SU-DHL-6 (cell line): ENCODE results near the gene CPT1C.

Experiments used
- H2AFZ ChIP-seq: fragments of 200-600 bp; sonication (generic); 2 replicates; pipeline ENCODE4 v1.6.1; 2014; ENCODE audit warnings: low read depth, mild to moderate bottlenecking, moderate library complexity, mixed read lengths, antibody characterized with exemption, low read length; ENCODE audit not compliant: severe bottlenecking
- H3F3A ChIP-seq: fragments of 200-600 bp; shearing (Covaris generic); 2 replicates; pipeline ENCODE4 v1.6.0; 2016; ENCODE audit warnings: antibody characterized with exemption, mild to moderate bottlenecking; ENCODE audit not compliant: insufficient read depth
- H3K27ac ChIP-seq: fragments of 200-600 bp; sonication (generic); 2 replicates; pipeline ENCODE4 v1.5.1; 2016; ENCODE audit warnings: low read depth, mild to moderate bottlenecking, low read length, moderate library complexity, mixed read lengths
- H3K27me3 ChIP-seq: fragments of 200-600 bp; sonication (generic), shearing (Covaris generic); 2 replicates; pipeline ENCODE4 v1.6.0; 2014; ENCODE audit warnings: mild to moderate bottlenecking, low read length
- H3K36me3 ChIP-seq: fragments of 200-600 bp; sonication (generic); 2 replicates; pipeline ENCODE4 v1.6.1; 2014; ENCODE audit warnings: mild to moderate bottlenecking, low read length, mixed read lengths
- H3K4me2 ChIP-seq: fragments of 300-600, 200-600 bp; shearing (Covaris generic), sonication (generic); 2 replicates; pipeline ENCODE4 v1.6.0; 2014; ENCODE audit warnings: low read length, low read depth, mild to moderate bottlenecking; ENCODE audit not compliant: poor library complexity, severe bottlenecking
- H3K4me3 ChIP-seq: fragments of 200-600 bp; sonication (generic); 2 replicates; pipeline ENCODE4 v1.5.1; 2014; ENCODE audit warnings: antibody characterized with exemption, low read length, mild to moderate bottlenecking, mixed read lengths; ENCODE audit not compliant: insufficient read depth, poor library complexity, severe bottlenecking
- H3K79me2 ChIP-seq: fragments of 200-600 bp; sonication (generic); 2 replicates; pipeline ENCODE4 v1.6.1; 2014; ENCODE audit warnings: mild to moderate bottlenecking, low read length, moderate library complexity; ENCODE audit not compliant: insufficient read depth
- H3K9ac ChIP-seq: fragments of 200-600 bp; sonication (generic); 2 replicates; pipeline ENCODE4 v1.7.0; 2014; ENCODE audit warnings: mild to moderate bottlenecking, low read length
- H3K9me2 ChIP-seq: fragments of 200-600 bp; sonication (generic); replicated peaks from 2 replicates; pipeline ENCODE4 v1.6.1; 2014; ENCODE audit warnings: low read length; ENCODE audit not compliant: insufficient read depth
- H3K9me3 ChIP-seq: fragments of 200-600 bp; sonication (generic); 2 replicates; pipeline ENCODE4 v1.6.1; 2014; ENCODE audit warnings: low read length, mixed read lengths; ENCODE audit not compliant: insufficient read depth
- H4K20me1 ChIP-seq: fragments of 200-600 bp; sonication (generic); 2 replicates; pipeline ENCODE4 v1.6.1; 2014; ENCODE audit warnings: low read depth, mild to moderate bottlenecking, antibody characterized with exemption, low read length, moderate library complexity, mixed read lengths
- CTCF ChIP-seq: fragments of 200-600 bp; sonication (generic); IDR thresholded peaks from one replicate; pipeline ENCODE4 v1.5.1; 2017; ENCODE audit warnings: antibody characterized with exemption, mild to moderate bottlenecking, low read length, moderate library complexity; ENCODE audit not compliant: insufficient read depth, poor library complexity, severe bottlenecking
- EZH2phosphoT487 ChIP-seq: fragments of 200-600 bp; sonication (generic), shearing (Covaris generic); conservative IDR thresholded peaks from 2 replicates; pipeline ENCODE4 v1.6.1; 2018; ENCODE audit warnings: mild to moderate bottlenecking, antibody characterized with exemption, low read length, moderate library complexity, mixed read lengths

CPT1C gene

GRCh38 chr19:49643466-49643865 is 47.5 kb upstream of the CPT1C start:
- Histone ChIP-seq H3K36me3 (no peaks in the 10 kb centered on the region), H4K20me1 (no peaks in the 10 kb centered on the region), H3K4me3 (no peak overlapping the region), H3K9ac (peak overlapping the region; percentile 80), H3K9me3 (no peaks in the 10 kb centered on the region), H3K4me2 (peak overlapping the region; percentile 68), H3K27ac (no peak overlapping the region), H3F3A (0 out of 2 replicates have a peak, but pooled peaks cover 12% of the 10 kb centered on the region), H3K27me3 (no peaks in the 10 kb centered on the region), H3K9me2 (no peaks in the 10 kb centered on the region), H2AFZ (no peak overlapping the region), H3K79me2 (peaks cover 28% of the 10 kb centered on the region)
- TF ChIP-seq CTCF (no peak), EZH2phosphoT487 (no peak)

GRCh38 chr19:49645592-49645991 is 45.3 kb upstream of the CPT1C start:
- Histone ChIP-seq H3K9me2 (no peaks in the 10 kb centered on the region), H3K27me3 (no peaks in the 10 kb centered on the region), H3K4me3 (no peak overlapping the region), H3K79me2 (peaks cover 28% of the 10 kb centered on the region), H3K9ac (no peak overlapping the region), H2AFZ (no peak overlapping the region), H4K20me1 (no peaks in the 10 kb centered on the region), H3F3A (0 out of 2 replicates have a peak, but pooled peaks cover 12% of the 10 kb centered on the region), H3K9me3 (no peaks in the 10 kb centered on the region), H3K36me3 (no peaks in the 10 kb centered on the region; the same call in 1 of the 2 replicates), H3K27ac (no peak overlapping the region), H3K4me2 (no peak overlapping the region)
- no peak for TF ChIP-seq CTCF

GRCh38 chr19:49645995-49646394 is 44.9 kb upstream of the CPT1C start:
- H3K27ac ChIP-seq: no peak overlapping the region
- peaks cover 28% of the 10 kb centered on the region for H3K79me2 ChIP-seq
- no peaks in the 10 kb centered on the region for H3K9me3 ChIP-seq
- no peaks in the 10 kb centered on the region for H3K27me3 ChIP-seq
- H3K9ac ChIP-seq: no peak overlapping the region
- no peaks in the 10 kb centered on the region for H4K20me1 ChIP-seq
- H3F3A ChIP-seq: 0 out of 2 replicates have a peak, but pooled peaks cover 8% of the 10 kb centered on the region
- H3K4me3 ChIP-seq: no peak overlapping the region
- no peaks in the 10 kb centered on the region for H3K9me2 ChIP-seq
- no peak overlapping the region for H3K4me2 ChIP-seq
- TF ChIP-seq CTCF: no peak
- TF ChIP-seq EZH2phosphoT487: no peak
- H2AFZ ChIP-seq: no peak overlapping the region
- H3K36me3 ChIP-seq: no peaks in the 10 kb centered on the region; the same call in 1 of the 2 replicates
